Upper lobe of left lung (tissue), 6 donors: ENCODE data around the gene GALR1. TPM values are rescaled to one million over a fixed set of nuclear protein-coding genes. Genes with fewer than 3 reads are reported as not detected.

Source experiments
- ATAC-seq, 2 donors: fragments of 200-7000 bp; cut with Tn5 transposase; one replicate each; pipeline ENCODE4 v1.9.1; 2022; ENCODE audit warnings: mild to moderate bottlenecking in 2 of 2, moderate library complexity in 2 of 2; ENCODE audit not compliant: low FRiP score in 2 of 2
- DNase-seq, 2 donors: peaks; one replicate each; pipeline ENCODE4 v3.0.0-alpha.2; 2019 to 2020
- H3K27ac ChIP-seq, 4 donors: fragments of 200-600 bp; sonication (generic); one replicate each; pipeline ENCODE4 v1.5.1; 2016 to 2019
- H3K27me3 ChIP-seq, 4 donors: fragments of 200-600 bp; sonication (generic); one replicate each; pipeline ENCODE4 v1.5.1; 2017 to 2019
- H3K36me3 ChIP-seq, 4 donors: fragments of 200-600 bp; sonication (generic); one replicate each; pipeline ENCODE4 v1.5.1; 2016 to 2019
- H3K4me1 ChIP-seq, 4 donors: fragments of 200-600 bp; sonication (generic); one replicate each; pipeline ENCODE4 v1.5.1; 2018 to 2019
- H3K4me3 ChIP-seq, 4 donors: fragments of 200-600 bp; sonication (generic); one replicate each; pipeline ENCODE4 v1.5.1; 2017 to 2019; ENCODE audit warnings: mild to moderate bottlenecking in 2 of 4, moderate library complexity in 1 of 4
- H3K9me3 ChIP-seq, 4 donors: fragments of 200-600 bp; sonication (generic); one replicate each; pipeline ENCODE4 v1.5.1; 2018 to 2019
- EP300 ChIP-seq, 4 donors: sonication (generic); formaldehyde crosslinking; IDR thresholded peaks; one replicate each; pipeline ENCODE4 v1.5.1; 2017; ENCODE audit warnings: antibody characterized with exemption in 4 of 4, control low read depth in 2 of 4
- POLR2A ChIP-seq, 4 donors: fragments of 450-650 bp; IDR thresholded peaks; one replicate each; pipeline ENCODE4 v1.5.1; 2016 to 2017; ENCODE audit warnings: antibody characterized with exemption in 4 of 4, mild to moderate bottlenecking in 2 of 4
- POLR2AphosphoS5 ChIP-seq, 2 donors: sonication (generic); formaldehyde crosslinking; IDR thresholded peaks; one replicate each; pipeline ENCODE4 v1.5.1; 2017; ENCODE audit warnings: antibody characterized with exemption in 2 of 2
- WGBS, 2 donors: methylation state at CpG; one replicate each; pipeline ENCODE4 v1.1.5; 2017 to 2018; 5-methylcytosine and 5-hydroxymethylcytosine counted together
- total RNA-seq, 6 donors: library from RNA; depleted of rRNA in 4 of 6; stranded (reverse); fragments of >200 nt in 4 of 6; gene quantifications; one replicate each; pipeline versions ENCODE4 v1.1.0 to v1.2.1, GENCODE V29; 2016 to 2021
- TF ChIP-seq, protein P1 (sequence below), 6 experiments: fragments of 450-650 bp in 4 of 6; fragments of 200-600 bp in 2 of 6; sonication (generic) in 2 of 6; IDR thresholded peaks; one replicate each; pipeline ENCODE4 v1.5.1; 2016 to 2019; ENCODE audit warnings: antibody characterized with exemption in 6 of 6
- donor health status: DM: no; HTN: no; CAD: no; lungs with moderate emphysema.
- donor health status: DM: no; HTN: yes; CAD: no; lungs with severe emphysema.

Gene GALR1
- total RNA-seq, 6 donors from 2014 or later = not detected

DNA sequence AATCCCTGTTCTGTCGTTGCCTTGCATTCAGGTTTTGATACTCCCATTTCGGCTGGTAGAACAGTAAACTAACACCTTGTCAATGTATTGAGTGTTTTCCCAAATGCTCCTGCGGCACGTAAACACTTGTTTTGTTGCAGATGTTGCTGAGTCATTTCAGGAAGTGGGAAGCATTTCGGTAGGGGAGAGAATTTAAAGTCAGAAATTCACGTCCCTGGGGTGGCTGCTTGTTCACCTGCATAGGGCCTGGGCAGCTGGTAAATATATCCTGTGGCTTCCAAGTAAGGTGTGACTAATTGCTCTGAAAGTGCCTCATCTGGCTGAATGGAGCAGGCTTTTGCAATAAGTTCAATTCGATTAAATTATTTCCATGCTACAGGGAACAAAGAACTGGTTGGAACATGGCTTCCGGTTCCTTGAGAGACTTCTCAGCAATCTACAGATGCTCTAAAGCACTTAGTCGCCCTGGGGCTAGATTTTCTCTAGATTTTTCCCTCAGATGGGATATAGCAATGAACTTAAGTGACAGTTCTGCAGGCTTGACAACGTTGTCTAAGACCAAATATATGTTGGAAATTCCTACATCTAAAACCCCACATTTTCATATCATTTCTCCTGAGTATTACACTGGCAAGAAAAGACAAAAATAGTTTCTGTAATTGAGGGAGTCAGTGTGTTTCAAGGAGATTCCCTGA lies 5.2 kb downstream of the GALR1 start:
- H3K36me3 ChIP-seq = no peaks in the 10 kb centered on the region
- no peak overlapping the region for H3K4me3 ChIP-seq
- H3K27ac ChIP-seq = no peak overlapping the region
- no peaks in the 10 kb centered on the region for H3K9me3 ChIP-seq
- peaks cover 3 to 17% (median 7%) of the 10 kb centered on the region in 4 donors for H3K4me1 ChIP-seq
- H3K27me3 ChIP-seq = peaks cover 0 to 20% (median 14%) of the 10 kb centered on the region in 4 donors
- TF ChIP-seq POLR2AphosphoS5 (IDR thresholded peaks at IDR 0.05) = no peak
- TF ChIP-seq, protein P1, sequence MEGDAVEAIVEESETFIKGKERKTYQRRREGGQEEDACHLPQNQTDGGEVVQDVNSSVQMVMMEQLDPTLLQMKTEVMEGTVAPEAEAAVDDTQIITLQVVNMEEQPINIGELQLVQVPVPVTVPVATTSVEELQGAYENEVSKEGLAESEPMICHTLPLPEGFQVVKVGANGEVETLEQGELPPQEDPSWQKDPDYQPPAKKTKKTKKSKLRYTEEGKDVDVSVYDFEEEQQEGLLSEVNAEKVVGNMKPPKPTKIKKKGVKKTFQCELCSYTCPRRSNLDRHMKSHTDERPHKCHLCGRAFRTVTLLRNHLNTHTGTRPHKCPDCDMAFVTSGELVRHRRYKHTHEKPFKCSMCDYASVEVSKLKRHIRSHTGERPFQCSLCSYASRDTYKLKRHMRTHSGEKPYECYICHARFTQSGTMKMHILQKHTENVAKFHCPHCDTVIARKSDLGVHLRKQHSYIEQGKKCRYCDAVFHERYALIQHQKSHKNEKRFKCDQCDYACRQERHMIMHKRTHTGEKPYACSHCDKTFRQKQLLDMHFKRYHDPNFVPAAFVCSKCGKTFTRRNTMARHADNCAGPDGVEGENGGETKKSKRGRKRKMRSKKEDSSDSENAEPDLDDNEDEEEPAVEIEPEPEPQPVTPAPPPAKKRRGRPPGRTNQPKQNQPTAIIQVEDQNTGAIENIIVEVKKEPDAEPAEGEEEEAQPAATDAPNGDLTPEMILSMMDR (IDR thresholded peaks at IDR 0.05) = no peak
- no peak for TF ChIP-seq POLR2A (IDR thresholded peaks at IDR 0.05)
- no peak for TF ChIP-seq EP300 (IDR thresholded peaks at IDR 0.05)
- ATAC-seq (no peak), DNase-seq (no peak)
- WGBS, 2 donors = 66 to 70% methylated on average over 10 of the region's 10 CpGs

DNA sequence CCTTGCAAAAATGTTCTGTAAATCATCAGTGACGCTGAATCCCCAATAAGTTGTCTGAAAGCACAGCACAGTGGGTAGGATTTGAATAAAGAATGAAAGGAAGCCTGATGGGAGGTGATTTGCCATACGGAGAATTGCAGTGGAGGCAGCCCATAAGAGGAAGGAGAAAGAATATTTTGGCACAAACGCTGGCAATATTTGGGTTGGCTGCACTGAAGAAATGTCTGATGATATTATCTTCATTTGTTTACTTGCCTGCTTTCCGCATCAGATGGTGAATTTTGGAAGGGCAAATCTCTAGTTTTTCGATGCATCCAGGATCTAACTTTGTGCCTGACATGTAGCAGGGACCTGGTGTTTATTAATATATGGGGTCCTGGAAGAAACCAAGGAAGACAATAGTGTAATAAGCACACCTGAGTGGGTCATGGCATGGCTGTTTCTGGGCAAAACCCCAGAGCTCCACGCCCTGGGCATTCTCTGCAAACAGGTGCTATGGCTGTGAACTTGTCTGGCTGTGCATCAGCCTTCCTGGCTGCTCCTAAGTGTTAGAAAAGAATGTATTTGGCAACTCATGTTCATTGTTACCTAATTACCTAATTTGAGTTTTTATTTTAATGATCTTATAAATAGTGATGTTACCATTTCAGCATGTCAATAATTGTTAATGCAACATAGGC lies 5.9 kb downstream of the GALR1 start:
- no peak for DNase-seq
- H3K9me3 ChIP-seq = no peaks in the 10 kb centered on the region
- peaks cover 0 to 13% (median 8%) of the 10 kb centered on the region in 4 donors for H3K27me3 ChIP-seq
- H3K4me1 ChIP-seq = peaks cover 0 to 10% (median 2%) of the 10 kb centered on the region in 4 donors
- TF ChIP-seq, protein P1 (IDR thresholded peaks at IDR 0.05) = no peak
- TF ChIP-seq EP300 (IDR thresholded peaks at IDR 0.05) (no peak), POLR2A (IDR thresholded peaks at IDR 0.05) (no peak), POLR2AphosphoS5 (IDR thresholded peaks at IDR 0.05) (no peak)
- WGBS, 2 donors = 61 to 62% methylated on average over 5 to 6 of the region's 6 CpGs
- H3K4me3 ChIP-seq = no peak overlapping the region
- no peak overlapping the region for H3K27ac ChIP-seq
- ATAC-seq = no peak
- no peaks in the 10 kb centered on the region for H3K36me3 ChIP-seq

DNA sequence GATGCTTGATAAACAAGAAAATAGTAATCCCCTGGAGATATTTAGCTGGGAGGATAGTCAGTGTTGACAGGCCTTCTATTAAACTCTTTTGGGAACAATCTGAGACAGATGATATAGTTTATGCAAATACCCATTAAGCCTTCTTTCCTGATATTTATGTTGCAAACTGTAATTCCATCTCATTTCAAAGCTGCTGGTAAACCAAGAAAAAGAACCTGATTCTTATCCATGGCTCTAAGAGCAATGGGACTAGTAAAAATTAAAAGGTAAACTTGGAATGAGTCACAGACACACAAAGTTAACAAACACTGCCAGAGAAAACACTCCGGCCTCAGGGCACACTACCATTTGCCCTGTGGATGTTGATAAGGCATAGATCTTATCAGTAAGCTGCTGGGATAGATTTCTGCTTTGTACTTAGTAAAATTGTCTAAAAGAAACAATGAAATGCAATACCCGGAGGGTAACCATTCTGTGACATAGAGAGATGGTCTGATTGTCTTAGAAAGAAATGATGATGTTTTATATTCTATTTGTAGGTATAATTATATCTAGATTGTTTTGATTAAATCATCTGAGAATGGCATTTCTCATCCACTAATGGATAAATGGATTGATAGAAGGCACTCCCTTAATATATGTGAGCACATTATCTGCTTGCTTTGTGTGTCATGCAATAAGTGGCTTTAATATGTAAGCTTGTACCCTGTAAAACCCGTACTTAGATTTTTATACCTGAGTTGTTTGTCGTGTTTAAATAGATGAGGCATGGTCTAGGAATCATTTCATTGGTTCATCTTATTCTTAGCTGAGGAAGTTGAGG lies 13.2 kb downstream of the GALR1 start:
- WGBS, 2 donors = 52 to 64% methylated on average over 4 of the region's 4 CpGs
- Histone ChIP-seq H3K27ac (no peak overlapping the region), H3K4me1 (no peaks in the 10 kb centered on the region), H3K27me3 (no peaks in the 10 kb centered on the region), H3K36me3 (no peaks in the 10 kb centered on the region), H3K9me3 (peaks cover 0 to 3% (median 0%) of the 10 kb centered on the region in 4 donors), H3K4me3 (no peak overlapping the region)
- TF ChIP-seq POLR2AphosphoS5 (IDR thresholded peaks at IDR 0.05) = no peak
- TF ChIP-seq EP300 (IDR thresholded peaks at IDR 0.05) = no peak
- TF ChIP-seq POLR2A (IDR thresholded peaks at IDR 0.05) = no peak
- TF ChIP-seq, protein P1 (IDR thresholded peaks at IDR 0.05) = no peak
- ATAC-seq (no peak), DNase-seq (no peak)

DNA sequence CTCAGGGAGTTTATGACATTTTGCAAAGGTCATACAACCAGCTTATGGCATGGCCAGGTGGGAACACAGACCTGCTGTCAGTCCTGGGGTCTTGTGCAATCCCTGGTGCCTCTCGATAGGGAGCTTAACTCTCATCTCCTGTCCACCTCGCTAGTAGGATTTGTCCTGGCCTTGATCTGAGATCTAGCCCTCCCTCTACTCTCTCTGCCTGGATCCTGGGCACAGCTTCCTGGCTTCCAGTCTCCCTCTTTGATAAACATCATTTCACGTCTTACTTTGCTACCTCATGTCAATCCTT lies 13.8 kb downstream of the GALR1 start:
- Histone ChIP-seq H3K27me3 (no peaks in the 10 kb centered on the region), H3K4me3 (no peak overlapping the region), H3K36me3 (no peaks in the 10 kb centered on the region), H3K4me1 (no peaks in the 10 kb centered on the region), H3K27ac (no peak overlapping the region), H3K9me3 (peaks cover 0 to 3% (median 0%) of the 10 kb centered on the region in 4 donors)
- WGBS, 2 donors = 87 to 89% methylated on average over 3 of the region's 3 CpGs
- no peak for TF ChIP-seq POLR2A (IDR thresholded peaks at IDR 0.05)
- TF ChIP-seq, protein P1 (IDR thresholded peaks at IDR 0.05) = no peak
- TF ChIP-seq POLR2AphosphoS5 (IDR thresholded peaks at IDR 0.05) = no peak
- no peak for TF ChIP-seq EP300 (IDR thresholded peaks at IDR 0.05)
- DNase-seq (no peak), ATAC-seq (no peak)
